Measurements from ENCODE around the gene ATXN7L2. TPM values are rescaled to one million over a fixed set of nuclear protein-coding genes. Genes with fewer than 3 reads are reported as not detected.
A peak's percentile ranks its signal among the peaks of the same experiment; 100 is the strongest.

ATXN7L2 gene
- total RNA-seq, 4 donors from 2014 or later, result 6.5 to 6.8 (median 6.5) TPM

DNA sequence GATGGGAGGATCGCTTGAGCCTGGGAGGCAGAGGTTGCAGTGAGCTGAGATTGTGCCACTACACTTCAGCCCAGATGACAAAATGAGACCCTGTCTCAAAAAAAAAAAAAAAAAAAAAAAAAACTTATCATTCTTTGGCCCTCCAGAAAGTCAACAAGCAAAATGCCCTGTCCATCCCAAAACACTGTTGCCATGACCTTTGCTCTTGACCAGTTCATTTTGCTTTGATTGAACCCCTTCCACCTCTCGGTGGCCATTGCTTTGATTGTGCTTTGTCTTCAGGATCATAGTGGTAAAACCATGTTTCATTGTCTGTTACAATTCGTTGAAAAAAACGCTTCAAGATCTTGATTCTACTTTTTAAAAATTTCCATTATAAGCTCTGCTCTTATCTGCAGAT lies 25.9 kb upstream of the ATXN7L2 start:
- H3K27me3 ChIP-seq, result peaks cover 0 to 12% of the 10 kb centered on the region in 2 donors
- H3K4me1 ChIP-seq, result no peaks in the 10 kb centered on the region
- peaks cover 0 to 12% (median 0%) of the 10 kb centered on the region in 4 donors for H3K9me3 ChIP-seq
- TF ChIP-seq POLR2A (IDR thresholded peaks at IDR 0.05) (no peak), EP300 (IDR thresholded peaks at IDR 0.05) (no peak)
- TF ChIP-seq, protein P1, sequence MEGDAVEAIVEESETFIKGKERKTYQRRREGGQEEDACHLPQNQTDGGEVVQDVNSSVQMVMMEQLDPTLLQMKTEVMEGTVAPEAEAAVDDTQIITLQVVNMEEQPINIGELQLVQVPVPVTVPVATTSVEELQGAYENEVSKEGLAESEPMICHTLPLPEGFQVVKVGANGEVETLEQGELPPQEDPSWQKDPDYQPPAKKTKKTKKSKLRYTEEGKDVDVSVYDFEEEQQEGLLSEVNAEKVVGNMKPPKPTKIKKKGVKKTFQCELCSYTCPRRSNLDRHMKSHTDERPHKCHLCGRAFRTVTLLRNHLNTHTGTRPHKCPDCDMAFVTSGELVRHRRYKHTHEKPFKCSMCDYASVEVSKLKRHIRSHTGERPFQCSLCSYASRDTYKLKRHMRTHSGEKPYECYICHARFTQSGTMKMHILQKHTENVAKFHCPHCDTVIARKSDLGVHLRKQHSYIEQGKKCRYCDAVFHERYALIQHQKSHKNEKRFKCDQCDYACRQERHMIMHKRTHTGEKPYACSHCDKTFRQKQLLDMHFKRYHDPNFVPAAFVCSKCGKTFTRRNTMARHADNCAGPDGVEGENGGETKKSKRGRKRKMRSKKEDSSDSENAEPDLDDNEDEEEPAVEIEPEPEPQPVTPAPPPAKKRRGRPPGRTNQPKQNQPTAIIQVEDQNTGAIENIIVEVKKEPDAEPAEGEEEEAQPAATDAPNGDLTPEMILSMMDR (IDR thresholded peaks at IDR 0.05), result no peak
- no peak for DNase-seq (ENCODE audit: low spot score in 2 of 2)
- H3K36me3 ChIP-seq, result no peaks in the 10 kb centered on the region
- no peak overlapping the region for H3K27ac ChIP-seq
- WGBS, 2 donors, result 82 to 89% methylated on average over 4 of the region's 4 CpGs
- no peak overlapping the region for H3K4me3 ChIP-seq

DNA sequence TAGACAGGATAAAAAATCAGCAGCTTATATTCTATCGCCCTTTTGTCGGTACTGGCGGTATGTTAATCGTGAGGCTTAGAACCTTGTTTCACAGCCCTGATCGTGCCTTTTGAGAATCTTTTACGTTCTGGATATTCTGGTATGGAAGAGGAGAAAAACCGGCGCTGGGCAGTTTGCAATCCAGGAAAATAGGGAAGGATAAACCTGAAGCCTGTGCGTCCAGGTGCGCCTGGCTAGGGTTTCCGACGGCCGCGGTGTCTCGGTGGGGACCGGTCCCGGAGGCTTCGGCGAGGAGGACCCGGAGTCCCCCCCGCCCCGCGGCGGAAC lies 17.6 kb upstream of the ATXN7L2 start:
- no peaks in the 10 kb centered on the region for H3K36me3 ChIP-seq
- H3K9me3 ChIP-seq, result no peaks in the 10 kb centered on the region
- peak overlapping the region; percentile 33 to 61 (median 46) for H3K4me3 ChIP-seq
- 14% methylated on average over 20 to 24 of the region's 24 CpGs for WGBS, 2 donors
- H3K27me3 ChIP-seq, result peaks cover 4 to 84% of the 10 kb centered on the region in 2 donors
- H3K27ac ChIP-seq, result peak overlapping the region in 1 of 4 donors; percentile 52
- TF ChIP-seq, protein P1 (IDR thresholded peaks at IDR 0.05), result no peak
- no peak for TF ChIP-seq EP300 (IDR thresholded peaks at IDR 0.05)
- no peak for TF ChIP-seq POLR2A (IDR thresholded peaks at IDR 0.05)
- no peak for DNase-seq (ENCODE audit: low spot score in 2 of 2)
- H3K4me1 ChIP-seq, result peaks cover 0 to 24% (median 5%) of the 10 kb centered on the region in 4 donors

DNA sequence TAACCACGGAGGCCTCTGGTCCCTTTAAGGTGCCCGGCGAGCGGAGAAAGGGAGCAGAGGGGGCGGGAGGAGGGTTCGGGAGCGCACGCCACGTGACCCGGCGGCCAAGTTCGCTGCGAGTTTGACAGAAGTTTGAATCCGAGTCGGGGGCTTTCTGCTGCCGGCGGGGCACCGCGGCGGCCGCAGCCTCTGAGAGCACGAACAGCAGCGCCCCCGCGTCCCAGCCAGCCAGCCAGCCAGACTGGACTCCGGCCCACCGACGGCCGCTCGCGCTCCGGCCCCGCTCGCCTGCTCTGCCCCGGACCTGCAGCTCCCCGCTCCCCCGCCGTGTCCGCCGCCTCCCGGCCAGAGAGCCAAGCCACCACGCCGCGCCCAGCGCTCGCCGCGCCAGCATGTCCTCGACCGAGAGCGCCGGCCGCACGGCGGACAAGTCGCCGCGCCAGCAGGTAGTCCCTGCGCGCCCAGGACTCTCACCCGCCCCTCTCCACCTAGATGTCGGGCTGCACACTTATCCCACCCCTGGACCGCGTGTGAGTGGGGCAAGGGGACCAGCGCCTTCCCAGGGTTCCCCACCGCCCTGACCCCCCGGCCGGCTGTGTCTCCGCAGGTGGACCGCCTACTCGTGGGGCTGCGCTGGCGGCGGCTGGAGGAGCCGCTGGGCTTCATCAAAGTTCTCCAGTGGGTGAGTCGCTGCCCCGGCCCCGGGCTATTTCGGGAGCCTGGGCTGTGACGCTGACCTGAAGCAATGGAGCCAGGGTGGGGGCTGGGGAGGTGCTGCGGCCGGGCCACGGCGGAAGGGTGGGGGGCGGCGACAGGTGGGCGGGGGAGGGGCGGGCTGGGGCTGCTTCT lies 17.0 kb upstream of the ATXN7L2 start, which contains the start of gene SYPL2:
TSS of gene SYPL2 (plus strand) at position 95 of the 849 bp plus-strand sequence. CDS start at position 393, 298 bp downstream.
- Histone ChIP-seq H3K4me3 (peak within 1 kb of the TSS; percentile 33 to 61 (median 46)), H3K4me1 (peaks cover 0 to 24% (median 5%) of the 10 kb centered on the region in 4 donors), H3K9me3 (no peaks in the 10 kb centered on the region), H3K27me3 (peaks cover 4 to 81% of the 10 kb centered on the region in 2 donors), H3K27ac (peak within 1 kb of the TSS in 1 of 4 donors; percentile 52), H3K36me3 (no peaks in the 10 kb centered on the region)
- TF ChIP-seq POLR2A (IDR thresholded peaks at IDR 0.05), result no peak
- TF ChIP-seq EP300 (IDR thresholded peaks at IDR 0.05), result no peak
- TF ChIP-seq, protein P1 (IDR thresholded peaks at IDR 0.05), result no peak
- 0 to 5% methylated on average over 2 to 24 of the region's 88 CpGs for WGBS, 2 donors
- DNase-seq (ENCODE audit: low spot score in 2 of 2), result peak in 1 of 2 donors; percentile 14

DNA sequence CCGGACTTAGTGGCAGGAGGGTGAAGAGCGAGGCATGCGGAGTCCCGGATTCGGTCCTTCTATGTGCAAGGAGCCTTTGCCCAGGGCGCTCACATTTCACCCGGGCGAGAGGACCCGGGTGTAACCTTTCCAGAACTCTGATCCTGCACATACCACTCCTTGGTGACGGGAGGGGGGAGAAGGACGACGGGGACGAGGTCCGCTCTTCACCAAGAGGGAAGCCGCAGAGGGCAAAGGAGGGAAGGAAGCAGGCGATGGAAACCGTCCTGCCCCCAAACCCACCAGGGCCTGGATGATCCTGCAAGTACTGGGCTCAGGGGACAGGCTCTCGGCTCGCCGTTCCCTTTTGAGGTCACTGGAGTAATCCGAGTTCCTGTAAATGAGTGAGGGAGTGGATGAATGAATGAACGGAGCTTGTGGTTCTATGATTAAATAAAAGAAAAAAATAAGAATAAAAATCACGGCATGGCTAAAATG lies 16.4 kb upstream of the ATXN7L2 start:
- H3K27ac ChIP-seq, result peak overlapping the region in 1 of 4 donors; percentile 52
- DNase-seq (ENCODE audit: low spot score in 2 of 2), result no peak
- H3K27me3 ChIP-seq, result peaks cover 4 to 80% of the 10 kb centered on the region in 2 donors
- H3K4me3 ChIP-seq, result peak overlapping the region; percentile 33 to 61 (median 46)
- no peaks in the 10 kb centered on the region for H3K36me3 ChIP-seq
- 23 to 29% methylated on average over 13 to 19 of the region's 23 CpGs for WGBS, 2 donors
- H3K4me1 ChIP-seq, result peaks cover 0 to 24% (median 5%) of the 10 kb centered on the region in 4 donors
- H3K9me3 ChIP-seq, result no peaks in the 10 kb centered on the region
- TF ChIP-seq, protein P1 (IDR thresholded peaks at IDR 0.05), result no peak
- TF ChIP-seq EP300 (IDR thresholded peaks at IDR 0.05) (no peak), POLR2A (IDR thresholded peaks at IDR 0.05) (no peak)

DNA sequence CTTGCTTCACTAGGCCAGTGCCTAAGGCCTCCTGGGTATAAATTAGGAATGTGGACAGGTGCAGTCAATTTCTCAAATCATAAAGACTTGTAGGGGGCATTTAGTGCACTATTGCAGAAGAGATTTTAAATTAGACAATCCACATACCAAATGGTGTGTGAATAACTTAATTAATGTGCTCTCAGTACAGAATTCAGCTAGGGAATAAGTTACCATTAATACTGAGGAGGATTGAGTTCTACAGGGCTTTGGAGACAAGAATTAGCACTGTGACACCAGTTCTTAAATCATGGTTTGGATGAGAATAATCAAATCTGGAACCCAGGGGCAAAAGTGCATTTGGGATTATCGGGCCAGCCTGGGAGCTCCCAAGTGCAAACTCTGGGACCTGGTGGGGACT lies 15.6 kb upstream of the ATXN7L2 start:
- 86 to 100% methylated on average over 1 of the region's 1 CpG for WGBS, 2 donors
- DNase-seq (ENCODE audit: low spot score in 2 of 2), result no peak
- TF ChIP-seq POLR2A (IDR thresholded peaks at IDR 0.05), result no peak
- TF ChIP-seq, protein P1 (IDR thresholded peaks at IDR 0.05), result no peak
- TF ChIP-seq EP300 (IDR thresholded peaks at IDR 0.05), result no peak
- H3K4me1 ChIP-seq, result peaks cover 0 to 24% (median 5%) of the 10 kb centered on the region in 4 donors
- no peak overlapping the region for H3K27ac ChIP-seq
- H3K9me3 ChIP-seq, result no peaks in the 10 kb centered on the region
- H3K4me3 ChIP-seq, result no peak overlapping the region
- no peaks in the 10 kb centered on the region for H3K36me3 ChIP-seq
- H3K27me3 ChIP-seq, result peaks cover 4 to 72% of the 10 kb centered on the region in 2 donors

Measured in tibial nerve (tissue), 4 donors.